Osteocyte (in vitro differentiated cells): ENCODE results near the gene PSMB7. TPM values are rescaled to one million over a fixed set of nuclear protein-coding genes. Genes with fewer than 3 reads are reported as not detected.

ENCODE experiments used
- DNase-seq: peaks from one replicate; pipeline ENCODE4 v3.0.0; 2021; ENCODE audit warnings: mixed read lengths; ENCODE audit not compliant: unreplicated experiment; ENCODE audit errors: extremely low spot score
- H3K27ac Mint-ChIP-seq: one replicate; pipeline ENCODE4 v1.8.0; 2021; ENCODE audit warnings: mild to moderate bottlenecking, mixed read lengths; ENCODE audit not compliant: unreplicated experiment
- H3K27me3 Mint-ChIP-seq: one replicate; pipeline ENCODE4 v1.8.0; 2021; ENCODE audit warnings: mixed read lengths; ENCODE audit not compliant: unreplicated experiment
- H3K36me3 Mint-ChIP-seq: one replicate; pipeline ENCODE4 v1.8.0; 2021; ENCODE audit warnings: mixed read lengths; ENCODE audit not compliant: unreplicated experiment
- H3K4me1 Mint-ChIP-seq: one replicate; pipeline ENCODE4 v1.8.0; 2021; ENCODE audit warnings: mixed read lengths; ENCODE audit not compliant: unreplicated experiment
- H3K4me3 Mint-ChIP-seq: one replicate; pipeline ENCODE4 v1.8.0; 2021; ENCODE audit warnings: mild to moderate bottlenecking, moderate library complexity, mixed read lengths; ENCODE audit not compliant: unreplicated experiment
- H3K9me3 Mint-ChIP-seq: one replicate; pipeline ENCODE4 v1.8.0; 2021; ENCODE audit warnings: mixed read lengths; ENCODE audit not compliant: unreplicated experiment
- total RNA-seq: library from RNA; stranded (reverse); gene quantifications from 2 replicates; pipeline ENCODE4 v1.2.1, GENCODE V29; 2021
- TF ChIP-seq, protein P1 (sequence below): fragments of 200-600 bp; sonication (generic); IDR thresholded peaks from 2 replicates; pipeline ENCODE4 v1.5.0; 2021; ENCODE audit warnings: antibody characterized with exemption, mild to moderate bottlenecking, moderate library complexity

The PSMB7 gene
- total RNA-seq, 1 donor from 2014 or later, result 140 TPM

DNA sequence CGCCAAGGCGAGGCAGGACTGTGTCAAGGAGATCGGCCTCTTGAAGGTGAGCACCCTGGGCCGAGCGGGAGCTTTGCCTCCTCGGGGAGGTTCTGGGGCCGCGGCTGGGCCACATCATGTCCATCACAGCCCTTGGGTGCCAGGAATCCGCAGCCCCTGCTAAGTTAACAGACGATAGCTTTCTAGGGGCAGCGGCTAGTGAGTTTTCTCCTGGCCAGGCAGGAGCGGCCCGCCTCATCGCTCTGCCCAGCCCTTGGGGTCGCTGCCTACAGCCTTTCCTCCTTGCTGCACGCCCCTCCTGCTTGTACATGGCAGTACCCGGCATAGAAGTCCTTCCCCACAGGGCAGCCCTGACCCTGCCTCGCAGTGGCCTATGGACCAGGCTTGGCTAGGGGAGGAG is 101.3 kb downstream of the PSMB7 start:
- Mint-ChIP-seq H3K4me3 (no peak overlapping the region), H3K9me3 (no peaks in the 10 kb centered on the region), H3K27me3 (no peaks in the 10 kb centered on the region), H3K4me1 (peaks cover 28% of the 10 kb centered on the region), H3K27ac (no peak overlapping the region), H3K36me3 (peaks cover 37% of the 10 kb centered on the region)
- DNase-seq, result no peak
- TF ChIP-seq, protein P1, sequence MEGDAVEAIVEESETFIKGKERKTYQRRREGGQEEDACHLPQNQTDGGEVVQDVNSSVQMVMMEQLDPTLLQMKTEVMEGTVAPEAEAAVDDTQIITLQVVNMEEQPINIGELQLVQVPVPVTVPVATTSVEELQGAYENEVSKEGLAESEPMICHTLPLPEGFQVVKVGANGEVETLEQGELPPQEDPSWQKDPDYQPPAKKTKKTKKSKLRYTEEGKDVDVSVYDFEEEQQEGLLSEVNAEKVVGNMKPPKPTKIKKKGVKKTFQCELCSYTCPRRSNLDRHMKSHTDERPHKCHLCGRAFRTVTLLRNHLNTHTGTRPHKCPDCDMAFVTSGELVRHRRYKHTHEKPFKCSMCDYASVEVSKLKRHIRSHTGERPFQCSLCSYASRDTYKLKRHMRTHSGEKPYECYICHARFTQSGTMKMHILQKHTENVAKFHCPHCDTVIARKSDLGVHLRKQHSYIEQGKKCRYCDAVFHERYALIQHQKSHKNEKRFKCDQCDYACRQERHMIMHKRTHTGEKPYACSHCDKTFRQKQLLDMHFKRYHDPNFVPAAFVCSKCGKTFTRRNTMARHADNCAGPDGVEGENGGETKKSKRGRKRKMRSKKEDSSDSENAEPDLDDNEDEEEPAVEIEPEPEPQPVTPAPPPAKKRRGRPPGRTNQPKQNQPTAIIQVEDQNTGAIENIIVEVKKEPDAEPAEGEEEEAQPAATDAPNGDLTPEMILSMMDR, result no peak

DNA sequence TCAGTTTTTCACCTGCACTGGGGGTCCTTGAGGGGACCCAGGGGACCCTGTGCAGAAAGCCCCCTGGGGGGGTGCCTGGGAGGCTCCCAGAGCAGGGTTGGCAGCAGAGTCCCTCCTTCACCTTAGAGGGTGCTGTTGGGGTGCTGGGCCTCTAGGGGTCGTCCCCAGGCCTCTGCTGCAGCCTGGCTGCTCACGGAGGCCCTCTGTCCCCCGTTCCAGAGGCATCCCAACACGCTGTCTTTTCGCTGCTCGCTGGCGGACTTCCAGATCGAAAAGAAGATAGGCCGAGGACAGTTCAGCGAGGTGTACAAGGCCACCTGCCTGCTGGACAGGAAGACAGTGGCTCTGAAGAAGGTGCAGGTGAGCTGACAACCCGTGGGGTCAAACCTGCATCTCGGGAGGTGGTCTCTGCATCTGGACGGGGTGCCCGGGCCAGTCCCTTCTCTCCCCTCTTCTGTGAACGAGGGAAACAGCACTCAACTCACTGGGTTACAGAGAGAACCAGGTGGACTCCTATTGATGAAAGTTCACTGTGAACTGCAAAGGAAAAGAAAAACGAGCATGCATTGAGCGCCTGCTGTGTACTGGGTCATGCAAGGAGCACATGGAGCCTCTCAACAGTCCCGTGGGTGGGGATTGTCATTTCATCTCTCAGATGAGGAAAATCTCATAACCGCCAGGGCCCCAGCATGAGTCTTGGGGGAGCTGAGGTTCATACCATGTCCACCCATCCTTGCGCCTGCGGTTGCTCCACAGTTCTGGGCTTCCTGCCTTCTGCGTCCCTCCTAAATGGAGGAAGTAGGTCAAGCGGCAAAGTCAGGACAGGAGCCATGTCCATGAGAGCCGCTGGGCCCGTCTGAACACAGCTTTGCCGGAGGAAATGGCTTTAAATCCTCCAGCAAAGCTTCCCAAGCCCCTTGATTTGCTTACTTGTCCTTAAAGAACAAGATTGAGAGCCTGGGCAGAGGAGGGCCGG is 102.7 kb downstream of the PSMB7 start:
- Mint-ChIP-seq H3K27ac (peak overlapping the region; percentile 41), H3K4me3 (no peak overlapping the region), H3K4me1 (peaks cover 29% of the 10 kb centered on the region), H3K27me3 (no peaks in the 10 kb centered on the region), H3K36me3 (peaks cover 33% of the 10 kb centered on the region), H3K9me3 (no peaks in the 10 kb centered on the region)
- TF ChIP-seq, protein P1, result no peak
- DNase-seq, result no peak

DNA sequence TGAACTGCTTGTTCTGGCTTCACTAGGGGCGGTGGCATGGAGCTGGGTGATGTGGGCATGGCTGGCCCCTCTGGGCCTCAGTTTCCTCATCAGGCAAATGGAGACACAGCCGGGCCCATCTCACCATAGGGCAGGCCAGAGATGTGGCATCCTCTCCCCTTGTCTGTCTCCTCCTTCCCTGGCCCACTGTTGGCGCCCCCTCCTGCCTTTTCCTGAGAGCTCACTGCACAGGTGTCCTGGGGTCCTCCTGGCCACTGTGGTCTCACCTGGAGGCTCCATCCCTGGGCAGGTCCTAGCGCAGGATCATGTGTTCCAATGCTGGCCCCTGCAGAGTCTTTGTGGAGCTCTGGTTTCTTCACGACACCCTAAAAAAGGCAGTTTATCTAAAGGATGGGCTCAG is 104.0 kb downstream of the PSMB7 start:
- Mint-ChIP-seq H3K36me3 (peaks cover 32% of the 10 kb centered on the region), H3K4me1 (peaks cover 37% of the 10 kb centered on the region), H3K27me3 (no peaks in the 10 kb centered on the region), H3K9me3 (no peaks in the 10 kb centered on the region), H3K4me3 (no peak overlapping the region), H3K27ac (peak overlapping the region; percentile 78)
- no peak for DNase-seq
- TF ChIP-seq, protein P1, result no peak

DNA sequence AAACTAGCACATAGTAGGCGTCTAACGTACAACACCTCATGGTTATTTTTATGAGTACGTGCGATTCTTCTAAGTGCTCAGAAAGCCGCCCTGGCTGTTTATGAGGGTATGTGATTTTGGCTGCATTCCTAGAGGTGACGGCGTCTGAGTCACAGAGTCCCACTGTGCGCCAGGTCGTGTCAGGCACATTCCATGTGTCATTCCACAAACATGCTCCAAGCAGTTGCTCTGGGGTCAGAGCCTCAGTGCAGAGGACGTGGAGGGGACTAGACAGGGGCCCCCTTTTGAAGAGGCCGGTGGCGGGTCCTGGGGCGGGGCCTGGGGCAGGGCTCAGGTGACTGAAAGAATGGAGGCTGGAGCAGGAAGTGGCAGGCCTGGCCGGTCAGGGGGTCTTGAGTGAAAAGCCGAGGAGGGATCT is 105.6 kb downstream of the PSMB7 start:
- H3K27ac Mint-ChIP-seq, result peak overlapping the region; percentile 79
- no peaks in the 10 kb centered on the region for H3K27me3 Mint-ChIP-seq
- no peaks in the 10 kb centered on the region for H3K9me3 Mint-ChIP-seq
- no peak overlapping the region for H3K4me3 Mint-ChIP-seq
- DNase-seq, result no peak
- H3K4me1 Mint-ChIP-seq, result peaks cover 45% of the 10 kb centered on the region
- TF ChIP-seq, protein P1, result no peak
- peaks cover 37% of the 10 kb centered on the region for H3K36me3 Mint-ChIP-seq
